WERI-Rb-1 (cell line): ENCODE data around the gene CSNK1D.

ENCODE experiments used
- DNase-seq: peaks from one replicate; pipeline ENCODE4 v3.0.0-alpha.2; 2020
- H3K27ac ChIP-seq: fragments of 250-450 bp; sonication (Bioruptor Pico); 2 replicates; pipeline ENCODE4 v1.5.1; 2020; ENCODE audit warnings: mild to moderate bottlenecking, moderate library complexity
- H3K27me3 ChIP-seq: fragments of 250-450 bp; sonication (Bioruptor Pico); 2 replicates; pipeline ENCODE4 v1.5.1; 2021; ENCODE audit warnings: mild to moderate bottlenecking, low read depth, moderate library complexity; ENCODE audit not compliant: insufficient read depth, severe bottlenecking
- H3K36me3 ChIP-seq: fragments of 250-450 bp; sonication (Bioruptor Pico); 2 replicates; pipeline ENCODE4 v1.5.1; 2020; ENCODE audit warnings: mild to moderate bottlenecking, moderate library complexity
- H3K4me3 ChIP-seq: 2 replicates; pipeline ENCODE4 v1.5.1; 2011; ENCODE audit warnings: low read depth, mild to moderate bottlenecking, control low read depth, low read length
- H3K9me3 ChIP-seq: fragments of 250-450 bp; sonication (Bioruptor Pico); 2 replicates; pipeline ENCODE4 v1.5.1; 2021; ENCODE audit warnings: mild to moderate bottlenecking, moderate library complexity; ENCODE audit not compliant: severe bottlenecking
- TF ChIP-seq, protein P1 (sequence below): IDR thresholded peaks from 2 replicates; pipeline ENCODE4 v1.5.1; 2011; ENCODE audit warnings: low read depth, mild to moderate bottlenecking, control low read depth, inconsistent platforms, low read length

Gene CSNK1D

DNA sequence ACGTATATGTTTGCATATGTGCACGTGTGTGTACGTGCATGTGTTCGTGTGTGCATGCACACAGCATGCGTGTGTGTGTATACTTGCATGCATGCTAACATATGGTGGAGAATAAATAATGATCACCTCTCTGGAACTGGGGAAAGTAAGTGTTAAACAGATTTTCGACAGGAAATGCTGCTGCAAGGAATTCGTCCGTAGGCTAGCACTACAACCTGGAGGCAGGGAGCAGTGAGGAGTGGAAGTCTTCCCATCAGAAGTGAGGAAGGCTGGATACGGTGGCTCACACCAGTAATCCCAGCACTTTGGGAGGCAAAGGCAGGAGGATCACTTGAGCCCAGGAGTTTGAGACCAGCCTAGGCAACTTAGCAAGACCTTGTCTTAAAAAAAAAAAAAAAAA is 4.8 kb upstream of the CSNK1D start:
- H3K36me3 ChIP-seq: peaks cover 6% of the 10 kb centered on the region
- no peak overlapping the region for H3K27ac ChIP-seq
- TF ChIP-seq, protein P1, sequence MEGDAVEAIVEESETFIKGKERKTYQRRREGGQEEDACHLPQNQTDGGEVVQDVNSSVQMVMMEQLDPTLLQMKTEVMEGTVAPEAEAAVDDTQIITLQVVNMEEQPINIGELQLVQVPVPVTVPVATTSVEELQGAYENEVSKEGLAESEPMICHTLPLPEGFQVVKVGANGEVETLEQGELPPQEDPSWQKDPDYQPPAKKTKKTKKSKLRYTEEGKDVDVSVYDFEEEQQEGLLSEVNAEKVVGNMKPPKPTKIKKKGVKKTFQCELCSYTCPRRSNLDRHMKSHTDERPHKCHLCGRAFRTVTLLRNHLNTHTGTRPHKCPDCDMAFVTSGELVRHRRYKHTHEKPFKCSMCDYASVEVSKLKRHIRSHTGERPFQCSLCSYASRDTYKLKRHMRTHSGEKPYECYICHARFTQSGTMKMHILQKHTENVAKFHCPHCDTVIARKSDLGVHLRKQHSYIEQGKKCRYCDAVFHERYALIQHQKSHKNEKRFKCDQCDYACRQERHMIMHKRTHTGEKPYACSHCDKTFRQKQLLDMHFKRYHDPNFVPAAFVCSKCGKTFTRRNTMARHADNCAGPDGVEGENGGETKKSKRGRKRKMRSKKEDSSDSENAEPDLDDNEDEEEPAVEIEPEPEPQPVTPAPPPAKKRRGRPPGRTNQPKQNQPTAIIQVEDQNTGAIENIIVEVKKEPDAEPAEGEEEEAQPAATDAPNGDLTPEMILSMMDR: no peak
- no peaks in the 10 kb centered on the region for H3K27me3 ChIP-seq
- no peak for DNase-seq
- peaks cover 2% of the 10 kb centered on the region for H3K9me3 ChIP-seq
- H3K4me3 ChIP-seq: no peak overlapping the region

DNA sequence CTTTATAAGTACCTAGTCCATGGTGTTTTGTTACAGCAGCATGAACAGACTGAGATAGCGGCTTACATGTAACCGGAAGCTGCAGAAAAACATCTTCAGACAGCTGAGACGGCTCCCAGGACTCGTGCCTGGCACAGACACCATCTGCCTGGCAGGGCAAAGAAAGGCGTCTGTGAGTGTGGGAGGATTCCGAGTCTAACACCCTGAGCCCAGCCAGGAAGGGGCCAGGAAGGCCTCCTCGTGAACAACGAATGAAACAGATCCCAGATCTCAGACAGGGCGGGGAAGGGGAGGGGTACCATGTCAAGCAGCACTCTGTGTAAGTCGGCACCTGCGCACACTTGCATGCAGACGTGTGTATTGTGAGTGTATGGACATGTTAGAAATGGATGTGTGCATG is 4.4 kb upstream of the CSNK1D start:
- H3K4me3 ChIP-seq: no peak overlapping the region
- TF ChIP-seq, protein P1: no peak
- DNase-seq: no peak

DNA sequence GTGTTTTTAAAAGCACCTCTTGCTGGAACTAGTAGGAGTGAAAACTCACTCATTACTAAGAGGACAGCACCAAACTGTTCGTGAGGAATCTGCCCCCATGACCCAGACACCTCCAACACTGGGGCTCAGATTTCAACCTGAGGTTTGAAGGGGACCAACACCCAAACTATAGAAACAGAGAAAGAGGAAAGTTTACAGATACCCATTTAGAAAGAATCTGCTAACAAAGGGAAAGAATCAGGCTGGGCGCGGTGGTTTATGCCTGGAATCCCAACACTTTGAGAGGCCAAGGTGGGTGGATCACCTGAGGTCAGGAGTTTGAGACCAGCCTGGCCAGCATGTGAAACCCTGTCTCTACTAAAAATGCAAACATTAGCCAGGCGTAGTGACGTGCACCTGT is 3.4 kb upstream of the CSNK1D start:
- no peaks in the 10 kb centered on the region for H3K27me3 ChIP-seq
- peaks cover 12% of the 10 kb centered on the region for H3K36me3 ChIP-seq
- no peak overlapping the region for H3K27ac ChIP-seq
- no peak overlapping the region for H3K4me3 ChIP-seq
- TF ChIP-seq, protein P1: no peak
- peaks cover 2% of the 10 kb centered on the region for H3K9me3 ChIP-seq
- DNase-seq: no peak

More for the DNA sequence above, 4.4 kb upstream of the CSNK1D start:
- no peaks in the 10 kb centered on the region for H3K27me3 ChIP-seq
- H3K27ac ChIP-seq: no peak overlapping the region
- H3K9me3 ChIP-seq: peaks cover 2% of the 10 kb centered on the region
- peaks cover 6% of the 10 kb centered on the region for H3K36me3 ChIP-seq

DNA sequence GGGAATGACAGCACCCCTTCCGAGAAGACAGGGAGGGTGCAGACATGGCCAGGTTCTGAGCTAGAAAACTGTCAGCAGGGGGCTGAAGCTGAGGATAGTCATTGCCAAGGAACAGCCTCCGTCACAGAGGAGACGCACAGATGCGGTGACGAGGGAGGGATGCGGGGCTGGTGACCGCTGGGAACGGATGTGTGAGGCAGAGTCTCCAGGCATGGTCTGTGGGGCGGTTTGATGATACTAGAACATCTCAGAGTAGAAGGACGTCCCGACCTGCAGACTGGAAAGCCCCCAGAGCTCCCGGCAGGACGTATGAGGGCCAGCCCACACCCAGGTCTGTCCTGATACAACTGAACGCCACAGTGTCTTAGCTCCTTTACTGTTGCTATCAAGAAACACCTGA is 1.8 kb upstream of the CSNK1D start:
- no peak for DNase-seq
- H3K27ac ChIP-seq: no peak overlapping the region

DNA sequence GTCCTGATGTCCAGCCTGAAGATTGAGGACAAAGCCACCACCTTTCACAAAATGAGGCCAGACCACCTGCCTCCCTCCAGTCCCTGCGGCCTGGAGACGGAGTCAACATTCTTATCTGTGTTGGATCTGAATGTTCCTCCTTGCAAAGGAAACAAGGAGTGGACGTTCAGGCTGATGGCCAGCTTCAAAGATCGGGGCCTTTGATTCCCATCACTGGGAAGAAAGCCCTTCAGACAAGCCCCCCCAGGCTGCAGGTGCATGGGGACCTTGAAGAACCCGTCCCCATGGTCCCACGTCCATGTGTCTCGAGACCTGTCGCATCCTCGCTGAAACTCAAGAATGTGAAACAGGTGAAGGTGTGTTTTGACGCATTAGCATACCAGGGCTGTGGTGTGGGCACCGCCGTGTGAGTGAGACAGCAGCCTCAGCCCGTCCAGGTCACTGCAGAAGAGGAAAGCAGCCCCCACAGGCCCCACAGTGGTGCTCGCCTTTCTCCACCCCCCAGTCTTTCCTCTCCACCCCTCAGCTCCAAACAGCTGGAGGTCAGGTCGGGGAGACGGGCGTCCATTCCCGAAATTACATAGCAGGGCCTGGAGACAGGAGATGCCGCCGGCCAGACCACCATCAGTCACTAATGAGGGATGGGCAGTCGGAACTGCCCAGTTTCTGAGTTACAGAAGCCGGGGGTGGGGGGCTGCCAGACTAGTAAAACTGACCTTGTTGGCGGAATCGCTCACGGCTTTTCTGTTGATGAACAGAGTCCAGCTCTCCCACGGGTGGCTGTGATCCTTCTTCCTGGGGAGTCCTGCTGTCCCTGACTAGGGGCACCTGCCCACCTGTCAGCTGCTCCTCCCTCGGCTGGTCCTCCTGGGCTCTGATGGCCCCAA is 877 bp upstream of the CSNK1D start:
- peak overlapping the region; percentile 79 for H3K4me3 ChIP-seq

More for the DNA sequence above, 1.8 kb upstream of the CSNK1D start:
- Histone ChIP-seq H3K9me3 (no peaks in the 10 kb centered on the region), H3K4me3 (no peak overlapping the region), H3K36me3 (peaks cover 28% of the 10 kb centered on the region), H3K27me3 (no peaks in the 10 kb centered on the region)
- TF ChIP-seq, protein P1: no peak

More for the DNA sequence above, 877 bp upstream of the CSNK1D start:
- H3K27ac ChIP-seq: peak overlapping the region; percentile 99
- TF ChIP-seq, protein P1: no peak
- no peak for DNase-seq
- peaks cover 38% of the 10 kb centered on the region for H3K36me3 ChIP-seq
- H3K27me3 ChIP-seq: no peaks in the 10 kb centered on the region
- H3K9me3 ChIP-seq: no peaks in the 10 kb centered on the region
